ENCODE measurements around the gene TMEM89. TPM values are rescaled to one million over a fixed set of nuclear protein-coding genes. Genes with fewer than 3 reads are reported as not detected.

TMEM89 gene
- total and polyA plus RNA-seq, 2 of the 13 experiments (the other 11 are each of a cell fraction or from before 2014, with no cell fraction given), result 0.31 to 0.59 TPM

DNA sequence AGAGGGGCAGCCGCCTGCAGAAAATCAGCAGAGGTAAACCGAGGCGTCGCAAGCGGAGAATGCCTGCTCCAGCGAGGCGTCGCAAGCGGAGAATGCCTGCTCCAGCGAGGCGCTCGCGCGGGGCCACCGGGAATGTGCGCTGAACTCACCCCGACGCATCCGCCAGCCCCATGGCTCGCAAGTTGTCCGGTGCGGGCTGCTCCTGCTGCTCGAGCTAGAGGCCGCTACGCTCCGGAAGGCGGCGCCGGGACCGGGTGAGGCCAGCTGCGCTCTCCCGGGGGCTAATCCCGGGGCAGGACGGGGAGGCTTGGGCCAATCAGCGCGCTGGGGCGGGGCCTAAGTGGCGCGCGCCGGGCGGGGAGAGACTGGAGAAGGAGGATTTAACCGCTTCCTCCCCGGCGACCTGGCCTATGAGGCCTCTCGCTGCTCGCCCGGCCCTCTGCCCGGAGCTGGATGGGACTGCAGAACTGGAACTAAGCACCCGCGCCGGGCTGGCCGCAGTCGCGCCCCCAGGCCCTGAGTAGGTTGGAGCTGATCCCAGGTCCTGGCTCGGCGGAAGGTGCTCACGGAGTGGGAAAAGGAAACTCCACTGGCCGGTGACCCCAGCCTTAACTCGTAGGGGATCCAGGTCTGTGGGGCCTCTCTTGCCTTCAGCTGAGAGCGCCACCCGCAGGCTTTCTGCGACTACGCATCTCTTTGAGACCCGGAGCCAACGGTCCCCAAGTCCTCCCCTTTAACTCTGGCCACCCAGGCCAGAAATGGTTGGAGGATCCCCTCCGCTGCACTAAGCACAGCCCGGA, 13.9 kb upstream of the TMEM89 start, which contains the start of gene SLC26A6 (continued):
- TF ChIP-seq, protein P1, sequence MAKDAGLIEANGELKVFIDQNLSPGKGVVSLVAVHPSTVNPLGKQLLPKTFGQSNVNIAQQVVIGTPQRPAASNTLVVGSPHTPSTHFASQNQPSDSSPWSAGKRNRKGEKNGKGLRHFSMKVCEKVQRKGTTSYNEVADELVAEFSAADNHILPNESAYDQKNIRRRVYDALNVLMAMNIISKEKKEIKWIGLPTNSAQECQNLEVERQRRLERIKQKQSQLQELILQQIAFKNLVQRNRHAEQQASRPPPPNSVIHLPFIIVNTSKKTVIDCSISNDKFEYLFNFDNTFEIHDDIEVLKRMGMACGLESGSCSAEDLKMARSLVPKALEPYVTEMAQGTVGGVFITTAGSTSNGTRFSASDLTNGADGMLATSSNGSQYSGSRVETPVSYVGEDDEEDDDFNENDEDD (CRISPR knock-in tag; IDR thresholded peaks at IDR 0.05; ENCODE audit: borderline replicate concordance), result peak; percentile 61; the same call in 1 of the 2 replicates
- no peak for TF ChIP-seq ZFP1 (CRISPR knock-in tag; IDR thresholded peaks at IDR 0.05)
- no peak for TF ChIP-seq ZNF251 (CRISPR knock-in tag; IDR thresholded peaks at IDR 0.05)
- TF ChIP-seq ZNF766 (CRISPR knock-in tag; IDR thresholded peaks at IDR 0.05; ENCODE audit: borderline replicate concordance), result peak; percentile 43; the same call in 1 of the 2 replicates
- no peak for TF ChIP-seq MBD4 (IDR thresholded peaks at IDR 0.05; ENCODE audit: borderline replicate concordance, low read length)
- TF ChIP-seq, protein P2, sequence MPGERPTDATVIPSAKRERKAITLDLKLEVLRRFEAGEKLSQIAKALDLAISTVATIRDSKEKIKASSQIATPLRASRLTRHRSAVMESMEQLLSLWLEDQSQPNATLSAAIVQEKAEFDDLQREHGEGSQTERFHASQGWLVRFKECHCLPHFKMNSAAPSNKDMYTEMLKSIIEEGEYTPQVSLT (CRISPR knock-in tag; IDR thresholded peaks at IDR 0.05; ENCODE audit: borderline replicate concordance, low read depth), result 0 out of 2 replicates have a peak, but pooled peaks have one; percentile 10
- TF ChIP-seq, protein P3, sequence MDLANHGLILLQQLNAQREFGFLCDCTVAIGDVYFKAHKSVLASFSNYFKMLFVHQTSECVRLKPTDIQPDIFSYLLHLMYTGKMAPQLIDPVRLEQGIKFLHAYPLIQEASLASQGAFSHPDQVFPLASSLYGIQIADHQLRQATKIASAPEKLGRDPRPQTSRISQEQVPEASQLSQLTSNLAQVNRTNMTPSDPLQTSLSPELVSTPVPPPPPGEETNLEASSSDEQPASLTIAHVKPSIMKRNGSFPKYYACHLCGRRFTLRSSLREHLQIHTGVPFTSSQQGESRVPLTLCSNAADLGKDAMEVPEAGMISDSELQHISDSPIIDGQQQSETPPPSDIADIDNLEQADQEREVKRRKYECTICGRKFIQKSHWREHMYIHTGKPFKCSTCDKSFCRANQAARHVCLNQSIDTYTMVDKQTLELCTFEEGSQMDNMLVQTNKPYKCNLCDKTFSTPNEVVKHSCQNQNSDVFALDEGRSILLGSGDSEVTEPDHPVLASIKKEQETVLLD (CRISPR knock-in tag; IDR thresholded peaks at IDR 0.05; ENCODE audit: low read depth), result no peak; the same call in 1 of the 2 replicates
- 0 out of 2 replicates have a peak, but pooled peaks have one; percentile 13 for TF ChIP-seq FOXK1 (CRISPR knock-in tag; IDR thresholded peaks at IDR 0.05; ENCODE audit: borderline replicate concordance, low read depth)
- no peak for TF ChIP-seq ZNF737 (CRISPR knock-in tag; IDR thresholded peaks at IDR 0.05; ENCODE audit: borderline replicate concordance)
- TF ChIP-seq, protein P4, sequence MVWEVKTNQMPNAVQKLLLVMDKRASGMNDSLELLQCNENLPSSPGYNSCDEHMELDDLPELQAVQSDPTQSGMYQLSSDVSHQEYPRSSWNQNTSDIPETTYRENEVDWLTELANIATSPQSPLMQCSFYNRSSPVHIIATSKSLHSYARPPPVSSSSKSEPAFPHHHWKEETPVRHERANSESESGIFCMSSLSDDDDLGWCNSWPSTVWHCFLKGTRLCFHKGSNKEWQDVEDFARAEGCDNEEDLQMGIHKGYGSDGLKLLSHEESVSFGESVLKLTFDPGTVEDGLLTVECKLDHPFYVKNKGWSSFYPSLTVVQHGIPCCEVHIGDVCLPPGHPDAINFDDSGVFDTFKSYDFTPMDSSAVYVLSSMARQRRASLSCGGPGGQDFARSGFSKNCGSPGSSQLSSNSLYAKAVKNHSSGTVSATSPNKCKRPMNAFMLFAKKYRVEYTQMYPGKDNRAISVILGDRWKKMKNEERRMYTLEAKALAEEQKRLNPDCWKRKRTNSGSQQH (CRISPR knock-in tag; IDR thresholded peaks at IDR 0.05; ENCODE audit: low read depth), result peak; percentile 63; the same call in 1 of the 2 replicates
- TF ChIP-seq CHD4 (IDR thresholded peaks at IDR 0.05; ENCODE audit: borderline replicate concordance, low read length), result no peak
- no peak for TF ChIP-seq TBP (CRISPR knock-in tag; IDR thresholded peaks at IDR 0.05)
- no peak; the same call in 1 of the 2 replicates for TF ChIP-seq ELF3 (CRISPR knock-in tag; IDR thresholded peaks at IDR 0.05)
- TF ChIP-seq TARDBP (CRISPR knock-in tag; IDR thresholded peaks at IDR 0.05), result peak; percentile 34; the same call in 1 of the 2 replicates
- TF ChIP-seq CBX5 (CRISPR knock-in tag; IDR thresholded peaks at IDR 0.05; ENCODE audit: borderline replicate concordance), result no peak
- TF ChIP-seq, protein P5, sequence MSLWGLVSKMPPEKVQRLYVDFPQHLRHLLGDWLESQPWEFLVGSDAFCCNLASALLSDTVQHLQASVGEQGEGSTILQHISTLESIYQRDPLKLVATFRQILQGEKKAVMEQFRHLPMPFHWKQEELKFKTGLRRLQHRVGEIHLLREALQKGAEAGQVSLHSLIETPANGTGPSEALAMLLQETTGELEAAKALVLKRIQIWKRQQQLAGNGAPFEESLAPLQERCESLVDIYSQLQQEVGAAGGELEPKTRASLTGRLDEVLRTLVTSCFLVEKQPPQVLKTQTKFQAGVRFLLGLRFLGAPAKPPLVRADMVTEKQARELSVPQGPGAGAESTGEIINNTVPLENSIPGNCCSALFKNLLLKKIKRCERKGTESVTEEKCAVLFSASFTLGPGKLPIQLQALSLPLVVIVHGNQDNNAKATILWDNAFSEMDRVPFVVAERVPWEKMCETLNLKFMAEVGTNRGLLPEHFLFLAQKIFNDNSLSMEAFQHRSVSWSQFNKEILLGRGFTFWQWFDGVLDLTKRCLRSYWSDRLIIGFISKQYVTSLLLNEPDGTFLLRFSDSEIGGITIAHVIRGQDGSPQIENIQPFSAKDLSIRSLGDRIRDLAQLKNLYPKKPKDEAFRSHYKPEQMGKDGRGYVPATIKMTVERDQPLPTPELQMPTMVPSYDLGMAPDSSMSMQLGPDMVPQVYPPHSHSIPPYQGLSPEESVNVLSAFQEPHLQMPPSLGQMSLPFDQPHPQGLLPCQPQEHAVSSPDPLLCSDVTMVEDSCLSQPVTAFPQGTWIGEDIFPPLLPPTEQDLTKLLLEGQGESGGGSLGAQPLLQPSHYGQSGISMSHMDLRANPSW (CRISPR knock-in tag; IDR thresholded peaks at IDR 0.05; ENCODE audit: borderline replicate concordance), result peak; percentile 79; the same call in 1 of the 2 replicates
- TF ChIP-seq YY1 (IDR thresholded peaks at IDR 0.05; ENCODE audit: insufficient read depth, insufficient replicate concordance, low read depth, low read length), result peak; percentile 33
- peak; percentile 53; the same call in 1 of the 2 replicates for TF ChIP-seq ZNF773 (CRISPR knock-in tag; IDR thresholded peaks at IDR 0.05; ENCODE audit: borderline replicate concordance)
- TF ChIP-seq, protein P6, sequence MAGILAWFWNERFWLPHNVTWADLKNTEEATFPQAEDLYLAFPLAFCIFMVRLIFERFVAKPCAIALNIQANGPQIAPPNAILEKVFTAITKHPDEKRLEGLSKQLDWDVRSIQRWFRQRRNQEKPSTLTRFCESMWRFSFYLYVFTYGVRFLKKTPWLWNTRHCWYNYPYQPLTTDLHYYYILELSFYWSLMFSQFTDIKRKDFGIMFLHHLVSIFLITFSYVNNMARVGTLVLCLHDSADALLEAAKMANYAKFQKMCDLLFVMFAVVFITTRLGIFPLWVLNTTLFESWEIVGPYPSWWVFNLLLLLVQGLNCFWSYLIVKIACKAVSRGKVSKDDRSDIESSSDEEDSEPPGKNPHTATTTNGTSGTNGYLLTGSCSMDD (CRISPR knock-in tag; IDR thresholded peaks at IDR 0.05), result 0 out of 2 replicates have a peak, but pooled peaks have one; percentile 76
- no peak for TF ChIP-seq ZNF781 (CRISPR knock-in tag; IDR thresholded peaks at IDR 0.05; ENCODE audit: borderline replicate concordance, not compliant biosample characterization)
